Measurements from ENCODE around the gene INAVA. TPM values are rescaled to one million over a fixed set of nuclear protein-coding genes. Genes with fewer than 3 reads are reported as not detected.

Gene INAVA
- total and polyA plus RNA-seq, 2 donors (not counting 1 experiment from before 2014, with no cell fraction given), result 0.02 TPM; not detected in 1

GRCh38 chr1:200917291-200917817, 22.7 kb downstream of the INAVA start:
- DNase-seq (ENCODE audit: low read depth in 2 of 2), result no peak
- no peak overlapping the region for H3K4me2 ChIP-seq (ENCODE audit: extremely low read depth, insufficient read depth, low read length)
- H3K36me3 ChIP-seq (ENCODE audit: control insufficient read depth, insufficient read depth, low read length), result no peaks in the 10 kb centered on the region

GRCh38 chr1:200918006-200918405, 23.3 kb downstream of the INAVA start:
- DNase-seq (ENCODE audit: low read depth in 2 of 2), result no peak
- TF ChIP-seq CTCF (conservative IDR thresholded peaks at IDR 0.05 in 1 of 2, IDR thresholded peaks at IDR 0.05 in 1 of 2; ENCODE audit: low read depth in 1 of 2, low read length in 2 of 2) (no peak), EZH2 (IDR thresholded peaks at IDR 0.05; ENCODE audit: low read length, missing control alignments) (no peak)
- Histone ChIP-seq H3K9ac (ENCODE audit: insufficient read depth, low read length) (no peak overlapping the region), H3K27ac (ENCODE audit: insufficient read depth, low read length) (no peak overlapping the region), H3K36me3 (ENCODE audit: control insufficient read depth, insufficient read depth, low read length) (no peaks in the 10 kb centered on the region), H3K4me2 (ENCODE audit: extremely low read depth, insufficient read depth, low read length) (no peak overlapping the region), H3K27me3 (ENCODE audit: control insufficient read depth, insufficient read depth, low read length) (peaks cover 2% of the 10 kb centered on the region), H3K4me1 (ENCODE audit: control insufficient read depth, extremely low read depth, insufficient read depth, low read length) (no peaks in the 10 kb centered on the region), H4K20me1 (ENCODE audit: control insufficient read depth, extremely low read depth, insufficient read depth, low read length) (no peaks in the 10 kb centered on the region), H3K4me3 (replicated peaks in 1 of 4; ENCODE audit: control extremely low read depth in 1 of 4, insufficient read depth in 1 of 4, low read depth in 3 of 4, low read length in 4 of 4) (no peak overlapping the region), H3K9me3 (ENCODE audit: control insufficient read depth, insufficient read depth, low read depth, low read length) (no peaks in the 10 kb centered on the region), H2AFZ (ENCODE audit: low read length) (no peak overlapping the region), H3K79me2 (ENCODE audit: control insufficient read depth, insufficient read depth, low read length) (no peaks in the 10 kb centered on the region)

More at GRCh38 chr1:200917291-200917817, 22.7 kb downstream of the INAVA start:
- H3K27ac ChIP-seq (ENCODE audit: insufficient read depth, low read length), result no peak overlapping the region
- no peak overlapping the region for H3K4me3 ChIP-seq (replicated peaks in 1 of 4; ENCODE audit: control extremely low read depth in 1 of 4, insufficient read depth in 1 of 4, low read depth in 3 of 4, low read length in 4 of 4)
- H3K27me3 ChIP-seq (ENCODE audit: control insufficient read depth, insufficient read depth, low read length), result peaks cover 2% of the 10 kb centered on the region
- no peaks in the 10 kb centered on the region for H3K9me3 ChIP-seq (ENCODE audit: control insufficient read depth, insufficient read depth, low read depth, low read length)
- TF ChIP-seq CTCF (conservative IDR thresholded peaks at IDR 0.05 in 1 of 2, IDR thresholded peaks at IDR 0.05 in 1 of 2; ENCODE audit: low read depth in 1 of 2, low read length in 2 of 2) (no peak), EZH2 (IDR thresholded peaks at IDR 0.05; ENCODE audit: low read length, missing control alignments) (no peak)
- no peaks in the 10 kb centered on the region for H3K79me2 ChIP-seq (ENCODE audit: control insufficient read depth, insufficient read depth, low read length)
- no peak overlapping the region for H3K9ac ChIP-seq (ENCODE audit: insufficient read depth, low read length)
- H2AFZ ChIP-seq (ENCODE audit: low read length), result no peak overlapping the region
- H4K20me1 ChIP-seq (ENCODE audit: control insufficient read depth, extremely low read depth, insufficient read depth, low read length), result no peaks in the 10 kb centered on the region
- no peaks in the 10 kb centered on the region for H3K4me1 ChIP-seq (ENCODE audit: control insufficient read depth, extremely low read depth, insufficient read depth, low read length)

DNA sequence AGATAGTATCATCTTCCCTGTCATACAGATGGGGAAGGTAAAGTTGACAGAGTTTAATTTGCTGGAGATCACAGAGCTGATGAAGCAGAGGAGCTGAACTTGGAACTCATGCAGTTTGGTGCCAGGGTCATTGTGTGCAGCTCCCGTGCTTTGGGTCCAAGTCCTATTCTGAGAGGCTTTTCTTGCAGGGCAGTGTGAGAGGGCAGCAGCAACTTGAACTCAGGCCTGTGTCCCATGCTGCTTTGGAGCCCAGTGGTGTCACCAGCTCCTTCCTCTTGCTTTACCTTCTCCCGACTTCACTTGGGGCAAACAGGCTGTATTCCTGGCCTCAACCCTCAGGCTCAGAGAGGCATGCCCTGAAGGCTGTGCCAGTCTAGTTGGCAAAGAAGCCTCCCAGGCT, 24.7 kb downstream of the INAVA start:
- no peak overlapping the region for H3K9ac ChIP-seq (ENCODE audit: insufficient read depth, low read length)

More for the DNA sequence above, 24.7 kb downstream of the INAVA start:
- Histone ChIP-seq H3K27me3 (ENCODE audit: control insufficient read depth, insufficient read depth, low read length) (peaks cover 2% of the 10 kb centered on the region), H3K4me3 (replicated peaks in 1 of 4; ENCODE audit: control extremely low read depth in 1 of 4, insufficient read depth in 1 of 4, low read depth in 3 of 4, low read length in 4 of 4) (no peak overlapping the region), H3K4me1 (ENCODE audit: control insufficient read depth, extremely low read depth, insufficient read depth, low read length) (no peaks in the 10 kb centered on the region), H3K4me2 (ENCODE audit: extremely low read depth, insufficient read depth, low read length) (no peak overlapping the region), H4K20me1 (ENCODE audit: control insufficient read depth, extremely low read depth, insufficient read depth, low read length) (no peaks in the 10 kb centered on the region), H2AFZ (ENCODE audit: low read length) (no peak overlapping the region), H3K36me3 (ENCODE audit: control insufficient read depth, insufficient read depth, low read length) (no peaks in the 10 kb centered on the region), H3K27ac (ENCODE audit: insufficient read depth, low read length) (no peak overlapping the region), H3K9me3 (ENCODE audit: control insufficient read depth, insufficient read depth, low read depth, low read length) (no peaks in the 10 kb centered on the region), H3K79me2 (ENCODE audit: control insufficient read depth, insufficient read depth, low read length) (no peaks in the 10 kb centered on the region)
- no peak for DNase-seq (ENCODE audit: low read depth in 2 of 2)
- TF ChIP-seq EZH2 (IDR thresholded peaks at IDR 0.05; ENCODE audit: low read length, missing control alignments), result no peak
- no peak for TF ChIP-seq CTCF (conservative IDR thresholded peaks at IDR 0.05 in 1 of 2, IDR thresholded peaks at IDR 0.05 in 1 of 2; ENCODE audit: low read depth in 1 of 2, low read length in 2 of 2)
